ENCODE measurements around the gene TMEM42. TPM values are rescaled to one million over a fixed set of nuclear protein-coding genes. Genes with fewer than 3 reads are reported as not detected.
"Not testable (repeated sequence)": the region's sequence is repeated elsewhere in the genome, so short reads cannot be mapped to it uniquely, and the experiment has no call there.

TMEM42 gene
- 12.7 TPM for total RNA-seq (2021; ENCODE audit: unreplicated experiment)
- 8.9 TPM for polyA plus RNA-seq (2012; ENCODE audit: insufficient read length)
- percentile 70 among the genes with signal in this experiment for Bru-seq, nascent RNA
- BruChase-seq, experiment 1, labeled RNA remaining after a 2-hour chase = percentile 69 among the genes with signal in this experiment
- BruChase-seq, experiment 2, labeled RNA remaining after a 6-hour chase = percentile 66 among the genes with signal in this experiment
- long read RNA-seq, transcript TMEM42-201 (3 exons, 1,026 nt) = major isoform, 5 of 17 reads
- long read RNA-seq, partial matches to known transcripts = 0 of 17 reads
- long read RNA-seq, other reads (novel, unspliced or antisense) = 12 of 17 reads

GRCh38 chr3:44861412-44862225 is at the start of gene TMEM42:
Gene TMEM42, plus strand, starts transcription at chr3:44861912. Its CDS starts 13 bp downstream, at chr3:44861925.
- H3K4me3 ChIP-seq (ENCODE audit: low read depth in 2 of 2, low read length in 2 of 2) = peak within 1 kb of the TSS; percentile 58 to 88
- intact Hi-C loops (cut with micrococcal nuclease; ENCODE audit: unreplicated experiment) (no loop called here), in situ Hi-C loops (cut with HindIII; ENCODE audit: low pct_unique_long_range_greater_than_20kb, low sequenced_read_pairs) (no loop called here)
- H3K36me3 ChIP-seq (ENCODE audit: control insufficient read depth, insufficient read depth, low read length) = no peaks in the 10 kb centered on the region
- H3K9me3 ChIP-seq (ENCODE audit: control insufficient read depth, insufficient read depth, low read depth, low read length) = no peaks in the 10 kb centered on the region
- TF ChIP-seq SIN3A (IDR thresholded peaks at IDR 0.05; ENCODE audit: borderline replicate concordance, insufficient read depth, low read depth, low read length) (no peak), TCF7L2 (IDR thresholded peaks at IDR 0.05; ENCODE audit: low read depth, low read length) (no peak), CTCF (IDR thresholded peaks at IDR 0.05) (peak; percentile 61), REST (IDR thresholded peaks at IDR 0.05; ENCODE audit: insufficient read depth in 1 of 2, low read depth in 2 of 2, low read length in 1 of 2) (0 out of 4 replicates have a peak, but pooled peaks of 1 of the 2 experiments have one; percentile 42), POLR2AphosphoS5 (IDR thresholded peaks at IDR 0.05; ENCODE audit: low read depth, low read length) (peak; percentile 85)
- POLR2A ChIA-PET = no interaction called here
- CTCF ChIA-PET = no interaction called here
- peak; percentile 56 for DNase-seq (ENCODE audit: low read depth, low spot score)
- no TSS peak for BruUV-seq (replicated peaks)
- ATAC-seq = peak; percentile 96
- no peaks in the 10 kb centered on the region; the same call in 1 of the 2 replicates for H3K4me1 ChIP-seq (ENCODE audit: control insufficient read depth, insufficient read depth, low read length)
- H3K27ac ChIP-seq (ENCODE audit: low read length) = peak within 1 kb of the TSS; percentile 92
- no peaks in the 10 kb centered on the region for H3K27me3 ChIP-seq (ENCODE audit: control insufficient read depth, insufficient read depth, low read length)

GRCh38 chr3:44814751-44815150 is 47.0 kb upstream of the TMEM42 start:
- no peak overlapping the region for H3K4me3 ChIP-seq (ENCODE audit: low read depth in 2 of 2, low read length in 2 of 2)
- intact Hi-C loops (cut with micrococcal nuclease; ENCODE audit: unreplicated experiment) = no loop called here
- ChIA-PET POLR2A (no interaction called here), CTCF (no interaction called here)
- no peaks in the 10 kb centered on the region for H3K27me3 ChIP-seq (ENCODE audit: control insufficient read depth, insufficient read depth, low read length)
- no peaks in the 10 kb centered on the region for H3K4me1 ChIP-seq (ENCODE audit: control insufficient read depth, insufficient read depth, low read length)
- ATAC-seq = no peak
- in situ Hi-C loops (cut with HindIII; ENCODE audit: low pct_unique_long_range_greater_than_20kb, low sequenced_read_pairs) = no loop called here
- TF ChIP-seq TCF7L2 (IDR thresholded peaks at IDR 0.05; ENCODE audit: low read depth, low read length) (no peak), POLR2AphosphoS5 (IDR thresholded peaks at IDR 0.05; ENCODE audit: low read depth, low read length) (no peak), REST (IDR thresholded peaks at IDR 0.05; ENCODE audit: insufficient read depth in 1 of 2, low read depth in 2 of 2, low read length in 1 of 2) (no peak), SIN3A (IDR thresholded peaks at IDR 0.05; ENCODE audit: borderline replicate concordance, insufficient read depth, low read depth, low read length) (no peak), CTCF (IDR thresholded peaks at IDR 0.05) (no peak)
- DNase-seq (ENCODE audit: low read depth, low spot score) = no peak
- no peak overlapping the region for H3K27ac ChIP-seq (ENCODE audit: low read length)
- peaks cover 2% of the 10 kb centered on the region; the same call in 1 of the 2 replicates for H3K36me3 ChIP-seq (ENCODE audit: control insufficient read depth, insufficient read depth, low read length)
- no TSS peak for BruUV-seq (replicated peaks)
- no peaks in the 10 kb centered on the region for H3K9me3 ChIP-seq (ENCODE audit: control insufficient read depth, insufficient read depth, low read depth, low read length)

GRCh38 chr3:44816334-44816733 is 45.4 kb upstream of the TMEM42 start:
- H3K4me3 ChIP-seq (ENCODE audit: low read depth in 2 of 2, low read length in 2 of 2); intact Hi-C loops (cut with micrococcal nuclease; ENCODE audit: unreplicated experiment); in situ Hi-C loops (cut with HindIII; ENCODE audit: low pct_unique_long_range_greater_than_20kb, low sequenced_read_pairs); H3K27ac ChIP-seq (ENCODE audit: low read length); ATAC-seq; H3K36me3 ChIP-seq (ENCODE audit: control insufficient read depth, insufficient read depth, low read length); POLR2A ChIA-PET; DNase-seq (ENCODE audit: low read depth, low spot score); H3K27me3 ChIP-seq (ENCODE audit: control insufficient read depth, insufficient read depth, low read length); CTCF ChIA-PET; H3K4me1 ChIP-seq (ENCODE audit: control insufficient read depth, insufficient read depth, low read length); BruUV-seq (replicated peaks); H3K9me3 ChIP-seq (ENCODE audit: control insufficient read depth, insufficient read depth, low read depth, low read length): not testable (repeated sequence)
